PC-3 (cell line): ENCODE measurements around the gene UVSSA.

Experiments used
- CTCF ChIP-seq: fragments of 300-600 bp; sonication (generic); conservative IDR thresholded peaks from 2 replicates; pipeline ENCODE4 v1.5.1; 2017; ENCODE audit warnings: antibody characterized with exemption, low read depth, mild to moderate bottlenecking, low read length
- EZH2 ChIP-seq: fragments of 300-600 bp; sonication (generic); IDR thresholded peaks from one replicate; pipeline ENCODE4 v1.6.1; 2017; ENCODE audit warnings: antibody characterized with exemption, mild to moderate bottlenecking, low read length; ENCODE audit not compliant: unreplicated experiment
- EZH2phosphoT487 ChIP-seq: fragments of 300-600 bp; sonication (generic); IDR thresholded peaks from 2 replicates; pipeline ENCODE4 v1.6.1; 2018; ENCODE audit warnings: mild to moderate bottlenecking, antibody characterized with exemption, low read length, borderline replicate concordance

- TF ChIP-seq CTCF: no peak
- TF ChIP-seq EZH2: no peak
- TF ChIP-seq EZH2phosphoT487: no peak
These were observed 46.9 kb downstream of the UVSSA start for GRCh38 chr4:1393866-1394265.
